Activated CD8-positive, alpha-beta T cell treated with anti-CD3 and anti-CD28 coated beads for 36 hours (primary cell): ENCODE measurements around the gene SLCO6A1. TPM values are rescaled to one million over a fixed set of nuclear protein-coding genes. Genes with fewer than 3 reads are reported as not detected.

ENCODE experiments used
- ATAC-seq: fragments of 200-7000 bp; cut with Tn5 transposase; one replicate; pipeline ENCODE4 v1.10.0; 2021; ENCODE audit warnings: mild to moderate bottlenecking, moderate library complexity
- CTCF ChIA-PET: fragments of 350-600 bp; sonication (Branson Sonifier 250); formaldehyde crosslinking; loops from one replicate; lab custom pipeline; 2021; ENCODE audit warnings: antibody characterized with exemption; lab: Charles Lee
- POLR2A ChIA-PET: fragments of 350-600 bp; sonication (Branson Sonifier 250); formaldehyde crosslinking; loops from one replicate; lab custom pipeline; 2021; ENCODE audit warnings: antibody characterized with exemption; lab: Charles Lee
- DNase-seq: peaks from one replicate; pipeline ENCODE4 v3.0.0-alpha.2; 2020
- H3K27ac Mint-ChIP-seq: one replicate; pipeline ENCODE4 v1.8.0; 2021; ENCODE audit warnings: mild to moderate bottlenecking, mixed read lengths
- H3K27me3 Mint-ChIP-seq: one replicate; pipeline ENCODE4 v1.8.0; 2021; ENCODE audit warnings: mixed read lengths
- H3K36me3 Mint-ChIP-seq: one replicate; pipeline ENCODE4 v1.8.0; 2021; ENCODE audit warnings: low read depth, mixed read lengths
- H3K4me1 Mint-ChIP-seq: one replicate; pipeline ENCODE4 v1.8.0; 2021; ENCODE audit warnings: low read depth, mixed read lengths
- H3K4me3 Mint-ChIP-seq: one replicate; pipeline ENCODE4 v1.8.0; 2021; ENCODE audit warnings: mild to moderate bottlenecking, moderate library complexity, mixed read lengths
- H3K9me3 Mint-ChIP-seq: one replicate; pipeline ENCODE4 v1.8.0; 2021; ENCODE audit warnings: mixed read lengths
- intact Hi-C: fragments of 100-400 bp; cut with micrococcal nuclease; formaldehyde crosslinking; loops from one replicate; pipeline ENCODE4 v1.10.0; 2022
- total RNA-seq, 2 experiments: library from RNA; stranded (reverse); gene quantifications; one replicate each; pipeline ENCODE4 v1.2.3, GENCODE V29; 2021
- TF ChIP-seq, protein P1 (sequence below): fragments of 200-600 bp; IDR thresholded peaks from one replicate; pipeline ENCODE4 v1.8.0; 2022; ENCODE audit warnings: antibody characterized with exemption, mild to moderate bottlenecking

Gene SLCO6A1, protein sequence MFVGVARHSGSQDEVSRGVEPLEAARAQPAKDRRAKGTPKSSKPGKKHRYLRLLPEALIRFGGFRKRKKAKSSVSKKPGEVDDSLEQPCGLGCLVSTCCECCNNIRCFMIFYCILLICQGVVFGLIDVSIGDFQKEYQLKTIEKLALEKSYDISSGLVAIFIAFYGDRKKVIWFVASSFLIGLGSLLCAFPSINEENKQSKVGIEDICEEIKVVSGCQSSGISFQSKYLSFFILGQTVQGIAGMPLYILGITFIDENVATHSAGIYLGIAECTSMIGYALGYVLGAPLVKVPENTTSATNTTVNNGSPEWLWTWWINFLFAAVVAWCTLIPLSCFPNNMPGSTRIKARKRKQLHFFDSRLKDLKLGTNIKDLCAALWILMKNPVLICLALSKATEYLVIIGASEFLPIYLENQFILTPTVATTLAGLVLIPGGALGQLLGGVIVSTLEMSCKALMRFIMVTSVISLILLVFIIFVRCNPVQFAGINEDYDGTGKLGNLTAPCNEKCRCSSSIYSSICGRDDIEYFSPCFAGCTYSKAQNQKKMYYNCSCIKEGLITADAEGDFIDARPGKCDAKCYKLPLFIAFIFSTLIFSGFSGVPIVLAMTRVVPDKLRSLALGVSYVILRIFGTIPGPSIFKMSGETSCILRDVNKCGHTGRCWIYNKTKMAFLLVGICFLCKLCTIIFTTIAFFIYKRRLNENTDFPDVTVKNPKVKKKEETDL
- not detected for total RNA-seq

- ChIA-PET CTCF (no interaction called here), POLR2A (no interaction called here)
- H3K27ac Mint-ChIP-seq: no peak within 1 kb of the TSS
- DNase-seq (no peak), ATAC-seq (no peak)
- no peaks in the 10 kb centered on the region for H3K36me3 Mint-ChIP-seq
- TF ChIP-seq, protein P1, sequence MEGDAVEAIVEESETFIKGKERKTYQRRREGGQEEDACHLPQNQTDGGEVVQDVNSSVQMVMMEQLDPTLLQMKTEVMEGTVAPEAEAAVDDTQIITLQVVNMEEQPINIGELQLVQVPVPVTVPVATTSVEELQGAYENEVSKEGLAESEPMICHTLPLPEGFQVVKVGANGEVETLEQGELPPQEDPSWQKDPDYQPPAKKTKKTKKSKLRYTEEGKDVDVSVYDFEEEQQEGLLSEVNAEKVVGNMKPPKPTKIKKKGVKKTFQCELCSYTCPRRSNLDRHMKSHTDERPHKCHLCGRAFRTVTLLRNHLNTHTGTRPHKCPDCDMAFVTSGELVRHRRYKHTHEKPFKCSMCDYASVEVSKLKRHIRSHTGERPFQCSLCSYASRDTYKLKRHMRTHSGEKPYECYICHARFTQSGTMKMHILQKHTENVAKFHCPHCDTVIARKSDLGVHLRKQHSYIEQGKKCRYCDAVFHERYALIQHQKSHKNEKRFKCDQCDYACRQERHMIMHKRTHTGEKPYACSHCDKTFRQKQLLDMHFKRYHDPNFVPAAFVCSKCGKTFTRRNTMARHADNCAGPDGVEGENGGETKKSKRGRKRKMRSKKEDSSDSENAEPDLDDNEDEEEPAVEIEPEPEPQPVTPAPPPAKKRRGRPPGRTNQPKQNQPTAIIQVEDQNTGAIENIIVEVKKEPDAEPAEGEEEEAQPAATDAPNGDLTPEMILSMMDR: no peak
- H3K4me1 Mint-ChIP-seq: no peaks in the 10 kb centered on the region
- no peak within 1 kb of the TSS for H3K4me3 Mint-ChIP-seq
- no peaks in the 10 kb centered on the region for H3K27me3 Mint-ChIP-seq
- intact Hi-C loops: no loop called here
- H3K9me3 Mint-ChIP-seq: no peaks in the 10 kb centered on the region
Observed at GRCh38 chr5:102498271-102499034, at the start of gene SLCO6A1. SLCO6A1 (minus strand) TSS chr5:102499001; CDS start chr5:102498844, 157 bp downstream.

GRCh38 chr5:102547141-102548035 is 48.6 kb upstream of the SLCO6A1 start:
- Mint-ChIP-seq H3K27ac (no peak overlapping the region), H3K9me3 (no peaks in the 10 kb centered on the region), H3K36me3 (no peaks in the 10 kb centered on the region), H3K4me1 (no peaks in the 10 kb centered on the region), H3K4me3 (no peak overlapping the region), H3K27me3 (peaks cover 3% of the 10 kb centered on the region)
- DNase-seq: no peak
- CTCF ChIA-PET: interaction anchor here (0.8 to 1.5 kb wide), 3 partner anchors 9 to 134 kb away, joined by 3 to 5 read pairs (median 4); no protein-coding TSS in a partner anchor
- intact Hi-C loops: no loop called here
- no peak for ATAC-seq
- TF ChIP-seq, protein P1: no peak
- POLR2A ChIA-PET: no interaction called here

DNA sequence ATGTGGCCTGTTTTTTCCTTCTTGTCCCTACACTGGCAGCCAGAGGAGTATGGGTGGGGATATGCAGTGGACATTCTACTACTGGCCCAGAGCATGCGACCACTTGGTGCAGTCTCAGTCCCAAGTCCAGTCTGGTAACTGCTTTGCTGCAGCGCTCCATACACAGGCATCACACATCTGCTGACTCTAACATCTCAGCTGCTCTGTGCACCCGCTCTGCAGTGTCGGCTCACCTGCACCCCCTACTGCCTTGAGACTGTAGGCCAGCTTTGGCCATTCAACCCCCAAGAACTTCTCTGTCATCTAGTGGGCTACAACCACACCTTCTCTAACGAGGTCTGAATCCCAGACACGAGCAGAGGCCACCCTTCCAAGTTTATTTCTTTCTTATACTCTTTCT is 46.4 kb upstream of the SLCO6A1 start:
- no peaks in the 10 kb centered on the region for H3K36me3 Mint-ChIP-seq
- H3K4me1 Mint-ChIP-seq: no peaks in the 10 kb centered on the region
- no peak overlapping the region for H3K27ac Mint-ChIP-seq
- POLR2A ChIA-PET: no interaction called here
- CTCF ChIA-PET: interaction anchor here (1.4 kb wide), 1 partner anchor 18 kb away, joined by 3 read pairs; no protein-coding TSS in a partner anchor
- DNase-seq: no peak
- peaks cover 3% of the 10 kb centered on the region for H3K27me3 Mint-ChIP-seq
- no peak overlapping the region for H3K4me3 Mint-ChIP-seq
- no peaks in the 10 kb centered on the region for H3K9me3 Mint-ChIP-seq
- ATAC-seq: no peak
- TF ChIP-seq, protein P1: no peak
- intact Hi-C loops: no loop called here

DNA sequence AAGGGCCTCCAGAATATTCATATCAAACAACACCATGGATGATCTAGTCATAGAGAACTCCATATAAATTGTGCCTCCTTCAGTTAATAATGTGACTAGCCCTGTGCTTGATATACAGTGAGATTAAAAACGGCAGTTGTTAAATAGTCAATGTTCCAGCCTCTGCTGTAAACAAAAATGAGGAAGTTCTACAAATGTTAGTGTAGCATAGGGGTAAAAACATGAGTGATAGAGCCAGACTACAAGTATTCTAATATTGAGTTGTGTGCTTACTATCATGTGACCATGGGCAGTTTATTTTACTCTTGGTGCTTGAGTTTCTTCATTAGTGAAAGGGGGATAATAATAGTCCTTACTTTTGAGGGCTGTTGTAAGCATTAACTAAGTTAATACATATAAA is 43.3 kb upstream of the SLCO6A1 start:
- H3K36me3 Mint-ChIP-seq: no peaks in the 10 kb centered on the region
- ChIA-PET POLR2A (no interaction called here), CTCF (no interaction called here)
- DNase-seq: no peak
- intact Hi-C loops: no loop called here
- no peaks in the 10 kb centered on the region for H3K9me3 Mint-ChIP-seq
- H3K4me1 Mint-ChIP-seq: no peaks in the 10 kb centered on the region
- TF ChIP-seq, protein P1: no peak
- H3K27me3 Mint-ChIP-seq: peaks cover 3% of the 10 kb centered on the region
- no peak overlapping the region for H3K27ac Mint-ChIP-seq
- ATAC-seq: no peak
- H3K4me3 Mint-ChIP-seq: no peak overlapping the region
